Panc1 (cell line): ENCODE measurements around the gene NXPH1. TPM values are rescaled to one million over a fixed set of nuclear protein-coding genes. Genes with fewer than 3 reads are reported as not detected.
A peak's percentile ranks its signal among the peaks of the same experiment; 100 is the strongest.

ENCODE experiments used
- ATAC-seq: fragments of 200-7000 bp; cut with Tn5 transposase; 2 replicates; pipeline ENCODE4 v1.9.1; 2020; ENCODE audit warnings: mild to moderate bottlenecking, moderate library complexity
- BruUV-seq: library from RNA; stranded (reverse); fragments of 400-500 nt; replicated peaks from 2 replicates; lab custom pipeline; 2021; lab: Mats Ljungman, UMichigan
- CTCF ChIA-PET: fragments of 300-600 bp; sonication (Branson Sonifier 250); formaldehyde crosslinking; loops from one replicate; lab custom pipeline; 2022; ENCODE audit warnings: antibody characterized with exemption; lab: Charles Lee
- POLR2A ChIA-PET: fragments of 300-600 bp; sonication (Branson Sonifier 250); formaldehyde crosslinking; loops from one replicate; lab custom pipeline; 2022; ENCODE audit warnings: antibody characterized with exemption; lab: Charles Lee
- DNase-seq: peaks from one replicate; pipeline ENCODE4 v3.0.0-alpha.2; 2010; ENCODE audit warnings: low read depth, low spot score
- H3K27ac ChIP-seq: 2 replicates; pipeline ENCODE4 v1.5.1; 2011; ENCODE audit warnings: mild to moderate bottlenecking, low read length, inconsistent platforms
- H3K27me3 ChIP-seq: fragments of 200-500 bp; sonication (Bioruptor generic); 2 replicates; pipeline ENCODE4 v1.6.0; 2014; ENCODE audit warnings: low read length, inconsistent platforms; ENCODE audit not compliant: control insufficient read depth, insufficient read depth
- H3K36me3 ChIP-seq: fragments of 200-500 bp; sonication (Bioruptor generic); 2 replicates; pipeline ENCODE4 v1.5.1; 2014; ENCODE audit warnings: inconsistent platforms, mild to moderate bottlenecking, low read length, moderate library complexity; ENCODE audit not compliant: control insufficient read depth, insufficient read depth
- H3K4me1 ChIP-seq: 2 replicates; pipeline ENCODE4 v1.5.1; 2011; ENCODE audit warnings: inconsistent platforms, mild to moderate bottlenecking, low read length, moderate library complexity; ENCODE audit not compliant: control insufficient read depth, insufficient read depth
- H3K4me3 ChIP-seq, 2 experiments: 2 replicates each; pipeline ENCODE4 v1.5.1; 2011 to 2012; ENCODE audit warnings: low read depth in 2 of 2, low read length in 2 of 2, mild to moderate bottlenecking in 2 of 2, inconsistent platforms in 1 of 2, moderate library complexity in 1 of 2
- H3K9me3 ChIP-seq: fragments of 200-500 bp; sonication (Bioruptor generic); 2 replicates; pipeline ENCODE4 v1.5.1; 2014; ENCODE audit warnings: low read depth, mild to moderate bottlenecking, inconsistent platforms, low read length, moderate library complexity; ENCODE audit not compliant: control insufficient read depth, insufficient read depth
- POLR2AphosphoS5 ChIP-seq: IDR thresholded peaks from 2 replicates; pipeline ENCODE4 v1.6.1; 2012; ENCODE audit warnings: mild to moderate bottlenecking, low read depth, low read length, moderate library complexity
- SIN3A ChIP-seq: IDR thresholded peaks from 2 replicates; pipeline ENCODE4 v1.6.1; 2012; ENCODE audit warnings: low read depth, mild to moderate bottlenecking, low read length, moderate library complexity, borderline replicate concordance; ENCODE audit not compliant: insufficient read depth
- TCF7L2 ChIP-seq: IDR thresholded peaks from 2 replicates; pipeline ENCODE4 v1.6.1; 2011; ENCODE audit warnings: mild to moderate bottlenecking, low read depth, low read length, inconsistent platforms
- in situ Hi-C: cut with HindIII; loops from 2 replicates; pipeline ENCODE4 v1.10.0; 2016; ENCODE audit warnings: low sequenced_read_pairs, low pct_unique_long_range_greater_than_20kb
- intact Hi-C: fragments of 100-400 bp; cut with micrococcal nuclease; formaldehyde crosslinking; loops from one replicate; pipeline ENCODE4 v1.10.0; 2022; ENCODE audit not compliant: unreplicated experiment
- total RNA-seq: library from RNA; stranded (reverse); gene quantifications from one replicate; pipeline ENCODE4 v1.2.1, GENCODE V29; 2021; ENCODE audit not compliant: unreplicated experiment
- TF ChIP-seq, protein P1 (sequence below): fragments of 450-650 bp; IDR thresholded peaks from 2 replicates; pipeline ENCODE4 v1.5.1; 2017; ENCODE audit warnings: mild to moderate bottlenecking
- TF ChIP-seq, protein P2 (sequence below), 2 experiments: IDR thresholded peaks; 2 replicates each; pipeline ENCODE4 v1.6.1; 2011 to 2012; ENCODE audit warnings: low read depth in 2 of 2, control low read depth in 1 of 2, low read length in 1 of 2, mild to moderate bottlenecking in 1 of 2, moderate library complexity in 1 of 2; ENCODE audit not compliant: insufficient read depth in 1 of 2

NXPH1 gene
- total RNA-seq, 1 experiment from 2014 or later: not detected

DNA sequence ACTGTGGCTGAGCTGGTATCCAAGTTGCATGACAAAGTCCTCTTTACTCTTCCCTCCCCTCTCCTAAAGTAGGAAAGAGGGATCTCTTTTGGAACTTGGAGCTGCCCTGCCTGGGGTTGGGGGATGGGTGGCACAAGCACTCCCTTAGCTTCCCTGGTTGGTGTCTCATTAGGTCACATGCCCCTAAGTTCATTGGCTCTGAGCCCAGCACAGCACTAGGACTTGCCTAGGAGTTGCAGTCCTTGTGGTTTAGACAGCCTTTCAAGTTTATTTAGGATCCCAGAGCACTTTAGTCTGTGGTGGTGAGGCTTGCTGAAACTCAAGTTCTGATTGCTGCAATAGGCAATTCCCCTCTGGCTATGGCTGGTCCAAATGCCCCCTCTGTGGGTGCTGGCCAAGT, 281.4 kb downstream of the NXPH1 start:
- Histone ChIP-seq H3K27ac (no peak overlapping the region), H3K4me1 (no peaks in the 10 kb centered on the region), H3K9me3 (no peaks in the 10 kb centered on the region), H3K27me3 (no peaks in the 10 kb centered on the region), H3K36me3 (no peaks in the 10 kb centered on the region), H3K4me3 (no peak overlapping the region)
- ChIA-PET POLR2A (no interaction called here), CTCF (no interaction called here)
- in situ Hi-C loops (no loop called here), intact Hi-C loops (no loop called here)
- no peak for TF ChIP-seq SIN3A
- no peak for TF ChIP-seq TCF7L2
- DNase-seq: no peak
- no peak for ATAC-seq
- no TSS peak for BruUV-seq

GRCh38 chr7:8719102-8719501, 285.7 kb downstream of the NXPH1 start:
- intact Hi-C loops (no loop called here), in situ Hi-C loops (no loop called here)
- no peak overlapping the region for H3K4me3 ChIP-seq
- no peaks in the 10 kb centered on the region for H3K4me1 ChIP-seq
- H3K27me3 ChIP-seq: no peaks in the 10 kb centered on the region
- H3K36me3 ChIP-seq: no peaks in the 10 kb centered on the region
- DNase-seq (no peak), ATAC-seq (no peak)
- ChIA-PET POLR2A (no interaction called here), CTCF (no interaction called here)
- TF ChIP-seq, protein P1, sequence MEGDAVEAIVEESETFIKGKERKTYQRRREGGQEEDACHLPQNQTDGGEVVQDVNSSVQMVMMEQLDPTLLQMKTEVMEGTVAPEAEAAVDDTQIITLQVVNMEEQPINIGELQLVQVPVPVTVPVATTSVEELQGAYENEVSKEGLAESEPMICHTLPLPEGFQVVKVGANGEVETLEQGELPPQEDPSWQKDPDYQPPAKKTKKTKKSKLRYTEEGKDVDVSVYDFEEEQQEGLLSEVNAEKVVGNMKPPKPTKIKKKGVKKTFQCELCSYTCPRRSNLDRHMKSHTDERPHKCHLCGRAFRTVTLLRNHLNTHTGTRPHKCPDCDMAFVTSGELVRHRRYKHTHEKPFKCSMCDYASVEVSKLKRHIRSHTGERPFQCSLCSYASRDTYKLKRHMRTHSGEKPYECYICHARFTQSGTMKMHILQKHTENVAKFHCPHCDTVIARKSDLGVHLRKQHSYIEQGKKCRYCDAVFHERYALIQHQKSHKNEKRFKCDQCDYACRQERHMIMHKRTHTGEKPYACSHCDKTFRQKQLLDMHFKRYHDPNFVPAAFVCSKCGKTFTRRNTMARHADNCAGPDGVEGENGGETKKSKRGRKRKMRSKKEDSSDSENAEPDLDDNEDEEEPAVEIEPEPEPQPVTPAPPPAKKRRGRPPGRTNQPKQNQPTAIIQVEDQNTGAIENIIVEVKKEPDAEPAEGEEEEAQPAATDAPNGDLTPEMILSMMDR: no peak
- TF ChIP-seq, protein P2, sequence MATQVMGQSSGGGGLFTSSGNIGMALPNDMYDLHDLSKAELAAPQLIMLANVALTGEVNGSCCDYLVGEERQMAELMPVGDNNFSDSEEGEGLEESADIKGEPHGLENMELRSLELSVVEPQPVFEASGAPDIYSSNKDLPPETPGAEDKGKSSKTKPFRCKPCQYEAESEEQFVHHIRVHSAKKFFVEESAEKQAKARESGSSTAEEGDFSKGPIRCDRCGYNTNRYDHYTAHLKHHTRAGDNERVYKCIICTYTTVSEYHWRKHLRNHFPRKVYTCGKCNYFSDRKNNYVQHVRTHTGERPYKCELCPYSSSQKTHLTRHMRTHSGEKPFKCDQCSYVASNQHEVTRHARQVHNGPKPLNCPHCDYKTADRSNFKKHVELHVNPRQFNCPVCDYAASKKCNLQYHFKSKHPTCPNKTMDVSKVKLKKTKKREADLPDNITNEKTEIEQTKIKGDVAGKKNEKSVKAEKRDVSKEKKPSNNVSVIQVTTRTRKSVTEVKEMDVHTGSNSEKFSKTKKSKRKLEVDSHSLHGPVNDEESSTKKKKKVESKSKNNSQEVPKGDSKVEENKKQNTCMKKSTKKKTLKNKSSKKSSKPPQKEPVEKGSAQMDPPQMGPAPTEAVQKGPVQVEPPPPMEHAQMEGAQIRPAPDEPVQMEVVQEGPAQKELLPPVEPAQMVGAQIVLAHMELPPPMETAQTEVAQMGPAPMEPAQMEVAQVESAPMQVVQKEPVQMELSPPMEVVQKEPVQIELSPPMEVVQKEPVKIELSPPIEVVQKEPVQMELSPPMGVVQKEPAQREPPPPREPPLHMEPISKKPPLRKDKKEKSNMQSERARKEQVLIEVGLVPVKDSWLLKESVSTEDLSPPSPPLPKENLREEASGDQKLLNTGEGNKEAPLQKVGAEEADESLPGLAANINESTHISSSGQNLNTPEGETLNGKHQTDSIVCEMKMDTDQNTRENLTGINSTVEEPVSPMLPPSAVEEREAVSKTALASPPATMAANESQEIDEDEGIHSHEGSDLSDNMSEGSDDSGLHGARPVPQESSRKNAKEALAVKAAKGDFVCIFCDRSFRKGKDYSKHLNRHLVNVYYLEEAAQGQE (IDR thresholded peaks at IDR 0.05; ENCODE audit: insufficient read depth in 1 of 2, low read depth in 2 of 2, low read length in 1 of 2): no peak
- TF ChIP-seq POLR2AphosphoS5 (no peak), TCF7L2 (no peak)
- BruUV-seq: no TSS peak
- H3K9me3 ChIP-seq: no peaks in the 10 kb centered on the region
- no peak overlapping the region for H3K27ac ChIP-seq

GRCh38 chr7:8724080-8724718, 290.8 kb downstream of the NXPH1 start:
- ChIA-PET CTCF (no interaction called here), POLR2A (no interaction called here)
- H3K4me1 ChIP-seq: no peaks in the 10 kb centered on the region
- no peaks in the 10 kb centered on the region for H3K9me3 ChIP-seq
- TF ChIP-seq SIN3A (no peak), POLR2AphosphoS5 (no peak), TCF7L2 (no peak)
- TF ChIP-seq, protein P2 (IDR thresholded peaks at IDR 0.05; ENCODE audit: insufficient read depth in 1 of 2, low read depth in 2 of 2, low read length in 1 of 2): peak; percentile 88 to 89
- TF ChIP-seq, protein P1: peak; percentile 86
- BruUV-seq: no TSS peak
- in situ Hi-C loops: no loop called here
- H3K4me3 ChIP-seq: no peak overlapping the region
- peak; percentile 20 for DNase-seq
- H3K27me3 ChIP-seq: no peaks in the 10 kb centered on the region
- peak; percentile 74 for ATAC-seq
- intact Hi-C loops: loop anchor here (1.0 to 5.0 kb wide), 2 partner anchors 287 to 307 kb away; no protein-coding TSS in a partner anchor
- no peaks in the 10 kb centered on the region for H3K36me3 ChIP-seq
- H3K27ac ChIP-seq: no peak overlapping the region
